ENCODE data around the gene GPR108.
"Not testable (repeated sequence)": the region's sequence is repeated elsewhere in the genome, so short reads cannot be mapped to it uniquely, and the experiment has no call there.

The GPR108 gene

DNA sequence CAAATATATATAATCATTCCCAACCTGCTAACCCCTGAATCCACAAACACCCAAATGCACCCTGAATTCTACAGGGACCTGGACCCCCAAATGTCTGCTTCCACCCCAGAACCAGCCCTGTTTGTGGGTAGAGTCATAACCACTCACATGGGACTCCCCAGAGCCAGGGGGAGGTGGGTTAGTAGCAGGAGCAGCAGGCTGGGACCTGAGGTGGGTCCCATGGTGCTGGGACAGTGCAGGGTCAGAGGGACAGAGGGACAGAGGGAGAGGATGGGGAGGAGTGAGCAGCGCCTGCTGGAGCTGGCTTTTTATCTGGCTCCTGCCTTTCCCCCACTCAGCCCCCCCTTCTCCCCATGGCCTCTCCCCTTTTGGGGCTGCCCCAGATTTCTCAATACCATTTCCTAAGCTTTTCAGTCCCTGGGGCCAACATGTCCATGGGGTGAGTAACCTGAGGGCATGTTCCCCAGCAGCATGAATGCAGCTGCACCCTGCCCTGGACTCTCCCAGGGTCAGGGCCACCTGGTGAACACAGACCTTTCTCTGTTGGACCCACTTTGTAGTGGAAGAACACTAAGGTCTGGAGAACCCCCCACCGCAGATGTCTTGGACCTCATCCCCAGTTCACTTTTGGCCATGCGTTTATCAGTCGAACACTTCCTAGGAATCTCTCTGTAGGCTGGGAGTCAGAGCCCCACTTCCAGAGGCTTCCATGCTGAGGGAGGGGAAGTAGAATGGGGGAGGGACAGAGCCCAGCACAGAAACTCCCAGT lies 16.8 kb downstream of the GPR108 start, which contains the start of gene C3:
C3 (minus strand) TSS at position 282 of the 769 bp plus-strand sequence; CDS start at position 221, 61 bp downstream.
- DNase-seq (ENCODE audit: low spot score), result no peak

DNA sequence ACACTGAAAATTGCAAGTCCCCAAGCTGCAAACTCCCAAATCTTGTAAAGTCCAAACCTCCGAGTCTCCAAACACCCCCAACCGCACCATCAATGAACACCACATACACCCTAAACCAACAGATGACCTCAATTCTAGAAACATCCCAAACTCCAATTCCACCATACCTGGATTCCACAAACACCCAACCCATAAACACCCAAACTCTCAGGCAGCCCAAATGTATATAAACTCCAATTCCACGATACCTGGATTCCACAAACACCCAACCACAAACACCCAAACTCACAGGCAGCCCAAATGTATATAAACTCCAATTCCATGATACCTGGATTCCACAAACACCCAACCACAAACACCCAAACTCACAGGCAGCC lies 17.4 kb downstream of the GPR108 start:
- DNase-seq (ENCODE audit: low spot score), result no peak

DNA sequence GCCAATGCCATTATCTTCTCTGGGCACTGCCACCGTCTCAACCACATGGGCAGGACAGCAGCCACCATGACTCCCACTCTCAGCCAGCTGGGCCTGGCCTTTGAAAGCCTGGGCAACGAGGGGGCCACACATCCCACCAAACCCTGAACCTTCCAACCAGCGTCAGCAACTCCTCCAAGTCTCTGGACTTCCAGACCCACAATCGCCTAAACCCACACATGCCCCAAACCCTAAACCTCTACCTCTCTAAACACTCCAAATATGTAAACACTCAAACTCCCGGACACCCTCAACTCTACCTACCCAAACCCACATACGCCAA lies 17.9 kb downstream of the GPR108 start:
- no peak for DNase-seq (ENCODE audit: low spot score)

DNA sequence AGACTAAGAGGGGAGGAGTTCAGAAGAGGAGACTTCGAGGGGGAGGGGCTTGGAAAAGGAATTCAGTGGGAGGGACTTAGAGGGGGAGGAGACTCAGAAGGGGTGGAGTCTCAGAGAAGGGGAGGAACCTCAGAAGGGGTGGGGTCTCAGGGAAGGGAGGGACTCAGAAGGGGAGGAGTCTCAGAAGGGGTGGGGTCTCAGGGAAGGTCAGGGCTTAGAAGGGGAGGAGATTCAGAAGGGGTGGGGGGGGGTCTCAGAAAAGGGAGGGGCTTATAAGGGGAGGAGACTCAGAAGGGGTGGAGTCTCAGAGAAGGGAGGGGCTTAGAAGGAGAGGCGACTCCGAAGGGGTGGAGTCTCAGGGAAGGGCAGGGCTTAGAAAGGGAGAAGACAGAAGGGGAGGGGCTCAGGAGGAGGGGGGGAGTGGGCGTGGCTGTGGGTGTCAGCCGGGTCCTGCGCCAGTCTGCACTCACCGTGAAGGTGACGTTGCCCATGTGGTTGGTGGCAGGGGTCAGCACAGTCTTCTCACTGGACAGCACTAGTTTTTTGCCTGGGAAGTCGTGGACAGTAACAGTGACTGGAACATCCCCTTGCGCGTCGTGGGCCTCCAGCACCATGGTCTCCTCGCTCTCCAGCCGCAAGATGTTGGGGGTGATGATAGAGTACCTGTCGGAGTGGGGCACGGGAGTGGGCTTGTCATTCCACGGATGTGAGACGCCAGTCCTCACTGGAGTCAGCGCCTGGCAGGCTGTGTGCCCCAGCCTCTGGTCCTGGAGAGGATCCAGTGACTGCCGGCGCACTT lies 18.4 kb downstream of the GPR108 start:
- no peak for DNase-seq (ENCODE audit: low spot score)

DNA sequence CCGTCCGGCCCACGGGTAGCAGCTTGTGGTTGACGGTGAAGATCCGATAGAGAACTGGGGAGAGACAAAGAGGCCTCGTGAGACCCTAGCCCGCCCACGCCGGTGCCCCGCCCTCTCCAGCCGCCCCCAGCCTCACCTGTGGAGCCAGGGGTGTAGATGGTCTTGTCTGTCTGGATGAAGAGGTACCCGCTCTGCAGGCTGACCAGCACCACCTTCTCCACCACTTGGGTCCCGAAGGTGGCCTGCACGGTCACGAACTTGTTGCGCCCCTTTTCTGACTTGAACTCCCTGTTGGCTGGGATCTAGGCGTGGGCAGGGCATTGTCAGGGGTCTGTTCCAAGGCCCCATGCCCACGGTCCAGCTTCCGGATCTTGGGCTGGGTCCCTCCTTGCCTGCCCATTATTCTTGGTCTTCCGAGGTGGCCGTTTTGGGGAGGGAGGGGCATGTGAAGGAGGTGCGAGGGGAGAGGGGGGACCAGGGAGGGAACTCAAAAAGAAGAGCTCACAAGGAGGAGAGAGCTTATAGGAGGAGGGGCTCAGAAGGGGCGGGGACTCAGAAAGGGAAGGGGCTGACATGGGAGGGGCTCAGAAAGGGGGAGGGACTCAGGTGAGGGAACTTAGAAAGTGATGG lies 19.2 kb downstream of the GPR108 start:
- no peak for DNase-seq (ENCODE audit: low spot score)

DNA sequence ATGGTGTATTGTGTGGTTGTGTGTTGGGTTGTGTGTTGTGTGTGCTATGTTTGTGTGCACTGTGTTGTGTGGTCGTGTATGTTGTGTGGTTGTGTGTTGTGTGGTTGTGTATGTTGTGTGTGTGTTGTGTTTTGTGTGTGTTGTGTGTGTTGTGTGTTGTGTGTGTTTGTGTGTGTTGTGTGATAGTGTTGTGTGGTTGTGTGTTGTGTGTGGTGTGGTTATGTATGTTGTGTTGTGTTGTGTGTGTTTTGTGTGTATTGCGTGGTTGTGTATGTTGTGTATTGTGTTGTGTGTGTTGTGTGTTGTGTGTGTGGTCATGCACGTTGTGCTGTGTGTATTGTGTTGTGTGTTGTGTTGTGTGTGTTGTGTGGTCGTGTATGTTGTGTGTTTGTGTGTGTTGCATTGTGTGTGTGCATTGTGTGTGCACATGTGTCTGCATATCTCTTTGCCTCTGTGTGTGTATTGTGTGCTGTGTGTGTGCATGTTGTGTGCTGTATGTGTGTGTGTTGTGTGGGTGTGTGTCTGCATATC lies 19.9 kb downstream of the GPR108 start:
- DNase-seq (ENCODE audit: low spot score), result no peak

DNA sequence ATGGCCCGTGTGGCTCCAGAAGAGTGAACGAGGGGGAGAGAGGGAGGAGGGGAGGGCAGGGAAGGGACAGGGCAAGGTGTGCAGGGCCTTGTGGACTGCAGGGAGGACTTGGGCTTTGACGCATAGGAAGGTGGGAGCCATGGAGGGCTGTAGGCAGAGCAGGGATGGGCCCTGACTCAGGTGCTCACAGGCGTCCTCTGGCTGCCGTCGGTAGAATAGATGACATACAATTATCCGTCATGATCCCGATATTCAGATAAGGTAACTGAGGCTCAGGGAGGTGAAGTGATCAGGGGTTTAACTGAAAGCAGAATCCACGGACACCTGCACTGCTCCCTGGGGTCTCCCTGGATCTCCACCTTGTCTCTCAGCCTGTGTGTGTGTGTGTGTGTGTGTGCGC lies 20.3 kb downstream of the GPR108 start:
- no peak for DNase-seq (ENCODE audit: low spot score)

DNA sequence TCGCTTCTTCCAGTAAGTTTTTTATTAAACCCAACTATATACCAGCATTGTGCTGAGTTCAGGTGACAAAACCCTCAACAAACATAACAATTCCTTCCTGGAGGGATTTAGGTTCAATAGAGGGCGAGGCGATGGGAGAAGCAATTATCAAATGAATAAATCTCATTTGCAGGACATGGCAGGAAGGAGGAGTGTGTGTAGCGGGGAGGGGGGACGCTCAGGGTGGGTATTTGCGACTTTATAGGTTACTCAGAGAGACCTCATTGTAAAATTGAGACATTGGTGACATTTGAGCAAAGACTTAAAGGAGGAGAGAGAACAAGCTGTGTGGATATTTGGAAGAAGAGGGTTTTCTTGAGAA lies 20.8 kb downstream of the GPR108 start:
- DNase-seq (ENCODE audit: low spot score), result no peak

DNA sequence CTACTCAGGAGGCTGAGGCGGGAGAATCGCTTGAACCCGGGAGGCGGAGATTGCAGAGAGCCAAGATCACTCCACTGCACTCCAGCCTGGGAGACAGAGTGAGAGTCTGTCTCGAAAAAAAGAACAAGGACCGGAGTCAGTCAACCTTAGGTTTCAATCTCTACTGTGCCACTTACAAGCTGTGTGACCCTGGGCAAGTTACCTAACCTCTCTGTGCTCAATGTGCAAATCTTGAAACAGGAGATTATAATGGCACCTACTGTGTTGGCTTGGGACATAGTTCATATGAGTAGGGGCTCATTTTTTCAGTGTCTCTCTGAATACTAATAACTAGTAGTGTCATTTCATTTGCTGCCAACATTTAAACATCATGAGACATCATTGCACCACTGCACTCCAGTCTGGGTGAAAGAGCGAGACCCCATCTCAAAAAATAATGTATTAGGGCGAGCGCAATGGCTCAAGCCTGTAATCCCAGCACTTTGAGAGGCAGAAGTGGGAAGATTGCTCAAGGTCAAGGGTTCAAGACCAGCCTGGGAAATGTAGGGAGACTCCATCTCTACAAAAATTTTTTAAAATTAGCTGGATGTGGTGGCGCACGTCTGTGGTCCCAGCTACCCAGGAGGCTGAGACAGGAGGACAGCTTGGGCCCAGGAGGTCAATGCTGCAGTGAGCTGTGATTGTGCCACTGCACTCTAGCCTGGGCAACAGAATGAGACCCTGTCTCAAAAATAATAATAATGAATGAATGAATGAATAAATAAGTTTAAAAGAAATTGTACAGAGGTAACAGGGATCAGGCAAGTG lies 22.4 kb downstream of the GPR108 start:
- no peak for DNase-seq (ENCODE audit: low spot score)

DNA sequence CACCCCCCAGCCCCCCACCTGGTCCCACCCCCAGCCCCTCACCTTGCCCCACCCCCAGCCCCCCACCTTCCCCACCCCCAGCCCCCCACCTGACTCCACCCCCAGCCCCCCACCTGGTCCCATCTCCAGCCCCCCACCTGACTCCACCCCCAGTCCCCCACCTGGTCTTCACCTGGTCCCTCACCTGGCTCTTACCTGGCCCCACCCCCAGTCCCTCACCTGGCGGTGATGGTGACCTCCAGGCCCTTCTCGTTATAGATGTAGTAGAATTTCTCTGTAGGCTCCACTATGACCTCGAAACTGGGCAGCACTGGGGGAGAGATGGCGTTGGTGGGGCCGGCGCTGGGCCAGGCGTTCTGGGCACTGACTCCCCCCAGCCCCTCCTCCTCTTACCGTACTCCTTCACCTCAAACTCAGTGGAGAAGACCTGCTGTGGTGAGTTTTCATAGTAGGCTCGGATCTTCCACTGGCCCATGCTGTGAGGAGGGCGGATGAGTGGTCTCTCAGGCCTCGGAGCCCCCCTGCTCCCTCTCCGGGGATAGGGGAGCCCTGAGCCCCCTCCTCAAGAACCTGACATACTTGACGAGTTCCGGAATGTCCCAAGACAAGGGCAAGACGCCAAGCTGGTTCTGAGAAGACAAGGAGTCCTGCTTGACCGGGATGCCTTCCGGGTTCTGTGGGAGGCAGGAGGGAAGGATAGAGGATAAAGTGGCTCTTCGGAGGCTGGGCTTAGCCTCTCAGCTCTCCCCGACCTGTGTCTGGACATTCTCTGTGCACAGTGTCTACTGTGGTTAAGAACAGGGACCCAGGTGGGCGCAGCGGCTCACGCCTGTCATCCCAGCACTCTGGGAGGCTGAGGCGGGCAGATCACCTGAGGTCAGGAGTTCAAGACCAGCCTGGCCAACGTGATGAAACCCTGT lies 23.3 kb downstream of the GPR108 start:
- DNase-seq (ENCODE audit: low spot score), result no peak

DNA sequence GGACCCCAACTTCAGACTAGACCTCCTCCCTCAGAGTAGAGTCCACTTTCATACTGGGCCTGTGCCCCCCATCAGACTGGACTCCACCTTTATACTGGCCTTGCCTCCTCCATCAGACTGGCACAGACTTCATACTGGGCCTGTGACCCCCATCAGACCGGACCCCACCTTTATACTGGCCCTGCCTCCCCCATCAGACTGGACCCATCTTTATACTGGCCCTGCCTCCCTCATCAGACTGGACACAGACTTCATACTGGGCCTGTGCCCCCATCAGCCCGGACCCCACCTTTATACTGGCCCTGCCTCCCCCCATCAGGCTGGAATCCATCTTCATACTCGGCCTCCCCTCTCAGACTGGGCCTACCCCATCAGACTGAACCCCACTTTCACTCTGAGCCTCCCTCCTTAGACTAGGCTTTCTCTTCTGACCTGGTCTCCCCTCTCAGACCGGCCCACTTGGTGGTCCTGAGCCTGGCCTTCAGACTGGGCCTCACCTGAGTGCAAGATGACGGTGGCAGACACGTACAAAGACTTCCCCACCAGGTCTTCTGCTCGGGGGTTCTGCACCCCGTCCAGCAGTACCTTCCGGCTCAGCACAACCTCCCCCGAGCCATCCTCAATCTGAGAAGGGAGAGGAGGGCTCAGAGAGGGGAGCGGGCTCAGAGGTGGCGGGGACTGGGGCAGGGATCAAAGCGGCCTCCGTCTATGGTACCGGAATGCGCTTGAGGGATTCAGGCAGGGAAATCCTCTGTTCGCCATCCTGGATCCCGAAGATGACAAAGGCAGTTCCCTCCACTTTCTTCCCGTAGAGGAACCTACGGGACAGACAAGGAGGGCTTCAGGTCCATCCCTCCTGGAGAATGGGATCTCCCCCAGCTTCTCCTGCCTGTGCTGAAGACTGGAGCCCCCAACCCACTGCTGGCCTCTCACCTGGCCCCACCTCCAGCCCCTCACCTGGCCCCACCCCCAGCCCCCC lies 24.4 kb downstream of the GPR108 start:
- DNase-seq (ENCODE audit: low spot score), result no peak

DNA sequence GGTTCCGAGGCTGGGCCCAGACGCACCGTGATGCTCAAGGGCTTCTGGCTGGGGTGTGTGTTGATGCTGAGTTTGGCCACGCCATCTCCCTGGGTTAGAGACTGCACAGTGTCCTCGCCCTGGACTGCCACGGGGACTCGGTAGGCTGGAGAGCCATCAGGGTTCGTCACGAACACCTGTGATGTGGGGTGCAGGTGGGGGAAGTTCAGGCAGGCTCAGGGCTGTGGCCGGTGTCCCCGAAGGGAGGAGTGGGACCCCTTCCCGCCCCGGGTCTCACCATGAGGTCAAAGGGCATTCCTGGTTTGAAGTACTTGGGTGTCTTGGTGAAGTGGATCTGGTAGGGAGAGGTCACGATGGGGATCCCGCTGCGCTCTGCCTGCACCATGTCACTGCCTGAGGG lies 25.1 kb downstream of the GPR108 start:
- no peak for DNase-seq (ENCODE audit: low spot score)

DNA sequence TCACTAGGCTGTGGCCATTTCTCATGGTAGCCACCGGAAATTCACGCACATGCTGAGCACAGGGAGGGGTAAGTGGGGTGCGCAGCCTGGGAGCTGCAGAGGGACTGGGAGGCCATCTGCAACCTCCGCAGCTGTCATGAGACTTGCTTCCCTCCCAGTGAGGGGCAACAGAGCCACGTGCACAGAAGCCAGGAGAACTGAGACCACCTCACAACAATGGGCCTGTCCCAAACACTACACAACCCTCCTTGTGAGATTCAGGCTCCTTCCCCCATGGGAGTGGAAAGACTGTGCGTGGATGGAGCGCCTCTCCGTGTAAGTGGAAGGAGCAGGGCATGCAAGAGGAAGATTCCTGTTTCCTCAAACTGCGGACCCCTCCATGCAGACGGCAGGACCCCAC lies 25.8 kb downstream of the GPR108 start:
- DNase-seq (ENCODE audit: low spot score), result no peak

DNA sequence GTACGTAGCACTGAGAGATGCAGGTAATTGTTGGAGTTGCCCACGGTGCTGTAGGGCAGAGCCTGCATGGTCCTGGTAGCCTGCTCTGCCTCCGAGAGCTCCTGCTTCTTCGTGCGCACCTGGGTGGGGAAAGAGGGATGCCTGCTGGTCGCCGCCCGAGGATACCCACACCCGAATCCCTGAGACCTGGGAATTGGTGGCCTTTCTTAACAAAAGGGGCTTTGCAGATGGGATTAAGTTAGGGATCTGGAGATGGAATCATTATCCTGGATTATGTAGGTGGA lies 26.4 kb downstream of the GPR108 start:
- no peak for DNase-seq (ENCODE audit: low spot score)

DNA sequence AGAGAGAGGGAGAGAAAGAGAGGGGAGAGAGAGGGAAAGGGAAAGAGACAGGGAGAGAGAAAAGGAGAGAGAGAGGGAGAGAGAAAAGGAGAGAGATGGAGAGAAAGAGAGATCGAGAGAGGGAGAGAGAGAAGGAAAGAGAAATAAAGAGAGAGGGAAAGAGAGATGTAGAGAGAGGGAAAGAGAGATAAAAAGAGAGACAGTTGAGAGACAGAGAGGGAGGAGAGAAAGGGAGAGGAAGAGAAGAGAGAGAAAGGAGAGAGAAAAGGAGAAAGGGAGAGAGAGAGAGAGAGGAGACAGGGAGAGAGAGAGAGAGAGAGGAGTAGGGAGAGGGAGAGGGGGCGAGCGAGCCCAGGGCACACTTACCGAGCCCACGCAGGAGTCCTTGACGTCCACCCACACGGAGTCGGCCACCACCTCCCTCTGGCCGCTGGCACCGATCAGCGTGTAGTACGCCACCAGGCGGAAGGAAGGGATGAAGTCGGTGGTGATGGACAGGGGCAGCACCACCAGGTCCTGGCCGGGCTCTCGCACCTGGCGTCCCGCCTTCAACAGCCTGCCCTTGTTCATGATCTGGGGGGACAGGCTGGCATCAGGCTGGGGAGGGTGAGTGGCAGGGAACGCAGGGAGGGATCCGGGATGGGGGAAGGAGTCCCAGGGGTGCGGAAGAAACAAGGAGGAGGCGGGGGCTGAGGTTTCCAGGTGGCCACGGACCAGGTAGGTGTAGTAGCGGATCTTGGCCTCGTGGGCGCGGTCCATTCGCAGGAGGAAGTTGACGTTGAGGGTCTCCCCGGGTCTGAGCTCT lies 26.9 kb downstream of the GPR108 start:
- DNase-seq (ENCODE audit: low spot score), result no peak

DNA sequence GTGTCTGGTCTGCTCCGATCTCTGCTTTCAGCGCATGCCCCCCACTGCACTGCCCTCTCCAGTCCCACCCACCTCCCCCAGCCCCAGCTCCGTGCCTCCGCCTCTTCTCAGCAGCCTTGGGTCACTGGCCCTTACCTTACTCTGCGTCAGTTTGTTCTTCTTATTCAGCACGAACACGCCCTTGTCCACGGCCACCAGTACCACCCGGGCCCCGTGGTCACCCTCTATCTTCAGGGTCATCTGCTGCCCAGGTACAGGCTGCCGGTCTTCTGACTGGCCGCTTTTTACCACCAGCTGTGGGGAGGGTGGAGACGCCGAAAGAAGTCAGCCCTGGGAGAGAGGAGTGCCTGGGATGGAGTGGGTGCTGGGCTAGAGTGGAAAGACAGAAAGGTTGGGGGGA lies 27.8 kb downstream of the GPR108 start:
- no peak for DNase-seq (ENCODE audit: low spot score)

DNA sequence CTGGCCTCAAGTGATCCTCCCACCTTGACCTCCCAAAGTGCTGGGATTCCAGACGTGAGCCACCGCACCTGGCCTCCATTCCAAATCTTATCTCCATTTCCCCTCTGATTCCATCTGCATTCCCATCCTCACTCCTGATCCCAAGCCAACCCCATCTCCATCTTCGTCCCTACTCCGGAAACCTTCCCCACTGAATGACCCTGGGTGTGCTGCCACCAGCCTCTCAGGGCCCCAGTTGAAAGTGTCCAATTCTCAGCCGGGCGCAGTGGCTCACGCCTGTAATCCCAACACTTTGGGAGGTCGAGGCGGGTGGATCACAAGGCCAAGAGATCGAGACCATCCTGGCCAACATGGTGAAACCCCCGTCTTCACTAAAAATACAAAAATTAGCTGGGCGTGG lies 28.5 kb downstream of the GPR108 start:
- DNase-seq (ENCODE audit: low spot score), result not testable (repeated sequence)

DNA sequence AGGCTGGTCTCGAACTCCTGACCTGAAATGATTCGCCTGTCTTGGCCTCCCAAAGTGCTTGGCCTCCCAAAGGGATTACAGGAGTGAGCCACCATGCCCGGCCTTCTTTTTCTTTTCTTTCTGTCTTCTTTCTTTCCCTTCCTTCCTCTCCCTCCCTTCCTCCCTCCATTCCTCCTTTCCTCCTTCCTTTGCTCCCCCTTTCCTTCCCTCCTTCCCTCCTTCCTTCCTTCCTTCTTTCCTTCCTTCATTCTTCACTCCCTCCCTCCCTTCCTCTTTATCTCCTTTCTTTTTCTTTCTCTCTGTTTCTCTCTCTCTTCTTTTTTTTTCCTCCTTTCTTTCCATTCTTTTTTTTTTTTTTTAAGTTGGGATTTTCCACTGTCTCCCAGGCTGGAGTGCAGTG lies 29.0 kb downstream of the GPR108 start:
- DNase-seq (ENCODE audit: low spot score), result no peak

DNA sequence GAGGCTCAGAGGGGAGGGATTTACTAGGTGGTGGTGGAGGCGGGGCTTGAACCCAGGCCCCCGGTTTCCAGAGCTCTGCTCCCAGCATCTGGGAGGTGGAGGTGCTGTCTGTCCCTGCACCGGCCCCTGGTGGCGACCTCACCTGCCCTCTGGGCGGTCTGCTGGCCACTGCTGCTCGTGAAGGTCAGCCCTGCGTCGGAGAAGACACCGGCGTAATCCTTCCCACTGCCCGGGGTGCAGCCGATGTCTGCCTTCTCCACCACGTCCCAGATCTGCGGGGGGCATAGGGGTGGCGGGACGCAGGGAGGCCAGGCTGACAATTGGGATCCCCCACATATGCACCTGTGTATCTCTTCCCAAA lies 29.7 kb downstream of the GPR108 start:
- DNase-seq (ENCODE audit: low spot score), result no peak

Data from left forelimb (tissue), 1 donor.